GM12878 (cell line): ENCODE data around the gene LSAMP. TPM values are rescaled to one million over a fixed set of nuclear protein-coding genes. Genes with fewer than 3 reads are reported as not detected.

Experiments used
- ATAC-seq: fragments of 200-7000 bp; cut with Tn5 transposase; 3 replicates; pipeline ENCODE4 v1.9.1; 2020; ENCODE audit warnings: mild to moderate bottlenecking, moderate library complexity
- BruUV-seq: library from RNA; stranded (reverse); fragments of 400-500 nt; replicated peaks from 2 replicates; lab custom pipeline; 2021; lab: Mats Ljungman, UMichigan
- CTCF ChIA-PET: fragments of 300-600 bp; sonication (Branson Sonifier 250); formaldehyde crosslinking; extraction: SDS; loops from one replicate; lab custom pipeline; 2021; ENCODE audit warnings: inconsistent platforms; lab: Yijun Ruan, JAX
- POLR2A ChIA-PET: fragments of 350-600 bp; formaldehyde crosslinking; extraction: SDS; loops from one replicate; lab custom pipeline; 2021; ENCODE audit warnings: inconsistent platforms; lab: Charles Lee
- RAD21 ChIA-PET: fragments of 300-600 bp; sonication (Branson Sonifier 250); formaldehyde crosslinking; loops from one replicate; lab custom pipeline; 2023; ENCODE audit warnings: antibody characterized with exemption; ENCODE audit not compliant: unreplicated experiment; lab: Charles Lee
- SMC1A ChIA-PET: fragments of 300-600 bp; sonication (Branson Sonifier 250); formaldehyde crosslinking; loops from one replicate; lab custom pipeline; 2023; ENCODE audit not compliant: unreplicated experiment, uncharacterized antibody; lab: Charles Lee
- DNase-seq: peaks from one replicate; pipeline ENCODE4 v3.0.0-alpha.2; 2011; ENCODE audit warnings: low read depth, low spot score
- FAIRE-seq: peaks from 3 replicates; lab custom pipeline; 2011; peaks lifted over from hg19 to GRCh38; lab: Jason Lieb, UNC
- H2AFZ ChIP-seq: 2 replicates; pipeline ENCODE4 v1.6.0; 2011; ENCODE audit warnings: low read depth, low read length, control low read depth; ENCODE audit not compliant: control insufficient read depth
- H3K27ac ChIP-seq: 2 replicates; pipeline ENCODE4 v1.5.1; 2011; ENCODE audit warnings: control low read depth; ENCODE audit not compliant: control insufficient read depth, insufficient read depth
- H3K27me3 ChIP-seq, 2 experiments: replicated peaks in 1 of 2; 2 replicates each; pipeline versions ENCODE4 v1.6.0 to v1.6.1; 2011; ENCODE audit warnings: low read length in 1 of 2; ENCODE audit not compliant: control insufficient read depth in 2 of 2, insufficient read depth in 2 of 2
- H3K36me3 ChIP-seq, 2 experiments: 2 replicates each; pipeline ENCODE4 v1.5.1; 2011; ENCODE audit warnings: low read length in 1 of 2; ENCODE audit not compliant: control insufficient read depth in 2 of 2, insufficient read depth in 2 of 2
- H3K4me1 ChIP-seq: 2 replicates; pipeline ENCODE4 v1.6.1; 2011; ENCODE audit warnings: mild to moderate bottlenecking, low read length, moderate library complexity, mixed read lengths; ENCODE audit not compliant: control insufficient read depth, insufficient read depth
- H3K4me2 ChIP-seq: 2 replicates; pipeline ENCODE4 v1.6.0; 2011; ENCODE audit warnings: control low read depth; ENCODE audit not compliant: control insufficient read depth, insufficient read depth
- H3K4me3 ChIP-seq: fragments of 200-600 bp; sonication (generic); 2 replicates; pipeline ENCODE4 v1.5.1; 2016
- H3K79me2 ChIP-seq: 2 replicates; pipeline ENCODE4 v1.6.0; 2011; ENCODE audit warnings: low read length; ENCODE audit not compliant: control insufficient read depth, insufficient read depth
- H3K9ac ChIP-seq: 2 replicates; pipeline ENCODE4 v1.8.0; 2011; ENCODE audit warnings: low read length, control low read depth, mixed read lengths; ENCODE audit not compliant: control insufficient read depth, insufficient read depth
- H3K9me3 ChIP-seq: replicated peaks from 3 replicates; pipeline ENCODE4 v1.5.1; 2011; ENCODE audit warnings: mild to moderate bottlenecking, low read length; ENCODE audit not compliant: control insufficient read depth, insufficient read depth
- H4K20me1 ChIP-seq: 2 replicates; pipeline ENCODE4 v1.6.0; 2011; ENCODE audit not compliant: control insufficient read depth, insufficient read depth
- KAT2A ChIP-seq: conservative IDR thresholded peaks from 2 replicates; pipeline ENCODE4 v1.6.1; 2011; ENCODE audit warnings: low read depth, low read length; ENCODE audit not compliant: control insufficient read depth
- POLR2AphosphoS5 ChIP-seq: IDR thresholded peaks from 2 replicates; pipeline ENCODE4 v1.6.1; 2011; ENCODE audit warnings: mild to moderate bottlenecking, low read length, inconsistent platforms
- RAD21 ChIP-seq: IDR thresholded peaks from 2 replicates; pipeline ENCODE4 v1.6.1; 2011; ENCODE audit warnings: mild to moderate bottlenecking, low read depth, low read length, moderate library complexity; ENCODE audit not compliant: insufficient read depth
- REST ChIP-seq: IDR thresholded peaks from 2 replicates; pipeline ENCODE4 v1.6.1; 2012; ENCODE audit warnings: mild to moderate bottlenecking, low read depth, low read length
- ZNF274 ChIP-seq: IDR thresholded peaks from one replicate; pipeline ENCODE4 v1.8.0; 2011; ENCODE audit not compliant: insufficient read length, insufficient read depth
- ZNF687 ChIP-seq: fragments of 450-650 bp; IDR thresholded peaks from 2 replicates; pipeline ENCODE4 v1.6.1; 2017; ENCODE audit warnings: mild to moderate bottlenecking, moderate library complexity
- WGBS: methylation state at CpG from one replicate; pipeline ENCODE4 v1.1.6; 2016; ENCODE audit warnings: low lambda C conversion rate; ENCODE audit not compliant: insufficient replicate concordance, insufficient coverage; ENCODE audit errors: missing lambda C conversion rate; 5-methylcytosine and 5-hydroxymethylcytosine counted together
- in situ Hi-C: fragments of 300-500 bp; cut with MboI; formaldehyde crosslinking; loops from 9 replicates; pipeline ENCODE4 v1.14.3; 2018; ENCODE audit warnings: mixed read lengths
- intact Hi-C: fragments of 100-400 bp; cut with micrococcal nuclease; formaldehyde crosslinking; loops from one replicate; pipeline ENCODE4 v1.14.2; 2022; ENCODE audit not compliant: unreplicated experiment
- polyA plus RNA-seq, 11 experiments: library from polyadenylated mRNA; depleted of rRNA in 4 of 11; unstranded in 6 of 11; stranded (reverse) in 5 of 11; fragments of >200 nt; fragmentation: Nextera tagmentation in 4 of 11; fragmentation: Illumina TruSeq in 1 of 11; extraction: Ambion mirVana in 4 of 11; extraction: Trizol in 1 of 11; gene quantifications; 1 replicate in 1 of 11; 2 replicates in 10 of 11; pipeline versions ENCODE4 v1.2.1 to v1.2.3, GENCODE V29; 2011 to 2016; ENCODE audit warnings: inconsistent platforms in 2 of 11, missing spikeins in 2 of 11, low read depth in 1 of 11
- total RNA-seq, 4 experiments: library from RNA; depleted of rRNA in 3 of 4; stranded (reverse); fragments of >200 nt in 3 of 4; fragmentation: Illumina TruSeq in 1 of 4; extraction: Trizol in 1 of 4; gene quantifications; 2 replicates each; pipeline versions ENCODE4 v1.2.1 to v1.2.3, GENCODE V29; 2013 to 2021
- TF ChIP-seq, protein P1 (sequence below): IDR thresholded peaks from 2 replicates; pipeline ENCODE4 v1.6.1; 2011; ENCODE audit warnings: borderline replicate concordance, low read depth, mild to moderate bottlenecking, moderate library complexity, low read length; ENCODE audit not compliant: insufficient read depth, poor library complexity, severe bottlenecking

LSAMP gene
- total and polyA plus RNA-seq, 10 of the 15 experiments (the other 5 are each of a cell fraction or from before 2014, with no cell fraction given): 2.0 to 12.7 (median 6.5) TPM

GRCh38 chr3:115890579-115890978 is 554.7 kb downstream of the LSAMP start (continued):
- TF ChIP-seq KAT2A (no peak), ZNF274 (no peak), RAD21 (no peak), ZNF687 (no peak), POLR2AphosphoS5 (no peak)

- RAD21 ChIA-PET: interaction anchor here (0.6 kb wide), 1 partner anchor 11 kb away, joined by 6 read pairs; no protein-coding TSS in a partner anchor
- no peaks in the 10 kb centered on the region for H3K9me3 ChIP-seq
- no peaks in the 10 kb centered on the region for H3K4me1 ChIP-seq
- intact Hi-C loops: no loop called here
- CTCF ChIA-PET: interaction anchor here (0.9 kb wide), 1 partner anchor 579 kb away, joined by 3 read pairs; no protein-coding TSS in a partner anchor
- POLR2A ChIA-PET: no interaction called here
- no peaks in the 10 kb centered on the region for H3K27me3 ChIP-seq
- no peaks in the 10 kb centered on the region for H4K20me1 ChIP-seq
- in situ Hi-C loops: no loop called here
- WGBS: 21% methylated on average over 2 of the region's 2 CpGs
- ATAC-seq (no peak), DNase-seq (no peak), FAIRE-seq (no peak)
- no peak overlapping the region for H2AFZ ChIP-seq
- no peaks in the 10 kb centered on the region for H3K79me2 ChIP-seq
- no peak overlapping the region for H3K27ac ChIP-seq
- H3K36me3 ChIP-seq: no peaks in the 10 kb centered on the region
- no peak overlapping the region for H3K4me2 ChIP-seq
- TF ChIP-seq REST: peak; percentile 83
- TF ChIP-seq, protein P1, sequence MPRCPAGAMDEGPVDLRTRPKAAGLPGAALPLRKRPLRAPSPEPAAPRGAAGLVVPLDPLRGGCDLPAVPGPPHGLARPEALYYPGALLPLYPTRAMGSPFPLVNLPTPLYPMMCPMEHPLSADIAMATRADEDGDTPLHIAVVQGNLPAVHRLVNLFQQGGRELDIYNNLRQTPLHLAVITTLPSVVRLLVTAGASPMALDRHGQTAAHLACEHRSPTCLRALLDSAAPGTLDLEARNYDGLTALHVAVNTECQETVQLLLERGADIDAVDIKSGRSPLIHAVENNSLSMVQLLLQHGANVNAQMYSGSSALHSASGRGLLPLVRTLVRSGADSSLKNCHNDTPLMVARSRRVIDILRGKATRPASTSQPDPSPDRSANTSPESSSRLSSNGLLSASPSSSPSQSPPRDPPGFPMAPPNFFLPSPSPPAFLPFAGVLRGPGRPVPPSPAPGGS: no peak
- no peak overlapping the region for H3K4me3 ChIP-seq
- no TSS peak for BruUV-seq
- H3K9ac ChIP-seq: no peak overlapping the region
- SMC1A ChIA-PET: interaction anchor here (1.7 kb wide), 1 partner anchor 9 kb away, joined by 7 read pairs; no protein-coding TSS in a partner anchor
Observed at GRCh38 chr3:115885621-115886020, 559.7 kb downstream of the LSAMP start.
